GM13977 (cell line): Measurements from ENCODE around the gene RNF31.
A peak's percentile ranks its signal among the peaks of the same experiment; 100 is the strongest.

Experiments used
- DNase-seq: peaks from one replicate; pipeline ENCODE4 v3.0.0; 2012; ENCODE audit warnings: low spot score
- CTCF ChIP-seq: IDR thresholded peaks from 2 replicates; pipeline ENCODE4 v1.5.1; 2012; ENCODE audit warnings: mild to moderate bottlenecking, control low read depth; ENCODE audit not compliant: insufficient read depth; ENCODE audit errors: extremely low read depth, missing control alignments
- in situ Hi-C: fragments of 300-500 bp; cut with MboI; formaldehyde crosslinking; loops from one replicate; pipeline ENCODE4 v1.12.0; 2022; ENCODE audit warnings: low sequenced_read_pairs, low pct_unique_long_range_greater_than_20kb, mixed read lengths, inconsistent platforms; ENCODE audit not compliant: unreplicated experiment

The RNF31 gene

GRCh38 chr14:24113379-24113800, 33.9 kb upstream of the RNF31 start:
- DNase-seq = no peak
- in situ Hi-C loops = no loop called here
- TF ChIP-seq CTCF = no peak

- in situ Hi-C loops = no loop called here
- DNase-seq = peak; percentile 81
- TF ChIP-seq CTCF = no peak
Measured at GRCh38 chr14:24113801-24114531, 33.3 kb upstream of the RNF31 start.

- in situ Hi-C loops = no loop called here
- DNase-seq = peak; percentile 99
Measured at GRCh38 chr14:24114532-24115421, 32.5 kb upstream of the RNF31 start, which contains the start of the genes DCAF11 and NRL. Gene DCAF11, plus strand, starts transcription at chr14:24114777. Its CDS starts 818 bp downstream, at chr14:24115595. Gene NRL, minus strand, starts transcription at chr14:24114949. Its CDS starts 32,101 bp downstream, at chr14:24082848.

GRCh38 chr14:24115422-24116127, 31.7 kb upstream of the RNF31 start:
- DNase-seq = no peak
- in situ Hi-C loops = no loop called here
- TF ChIP-seq CTCF = no peak

More at GRCh38 chr14:24114532-24115421, 32.5 kb upstream of the RNF31 start, which contains the start of the genes DCAF11 and NRL:
- TF ChIP-seq CTCF = no peak

GRCh38 chr14:24116128-24116814, 31.0 kb upstream of the RNF31 start:
- no peak for TF ChIP-seq CTCF
- no peak for DNase-seq
- in situ Hi-C loops = no loop called here
